Hepatocyte (in vitro differentiated cells): ENCODE results near the gene LHPP.

Experiments used
- CTCF ChIP-seq: fragments of 200-600 bp; sonication (generic); IDR thresholded peaks from 2 replicates; pipeline ENCODE4 v1.5.1; 2016; ENCODE audit warnings: antibody characterized with exemption, mild to moderate bottlenecking; ENCODE audit not compliant: poor library complexity
- EZH2phosphoT487 ChIP-seq: fragments of 200-600 bp; sonication (generic); IDR thresholded peaks from one replicate; pipeline ENCODE4 v1.6.1; 2018; ENCODE audit warnings: antibody characterized with exemption, mild to moderate bottlenecking, low read depth, moderate library complexity; ENCODE audit not compliant: unreplicated experiment, severe bottlenecking

- no peak for TF ChIP-seq CTCF
- TF ChIP-seq EZH2phosphoT487, result no peak
Measured at GRCh38 chr10:124484031-124484430, 22.4 kb downstream of the LHPP start.
